HepG2 (cell line): ENCODE measurements around the gene ZNF75A. TPM values are rescaled to one million over a fixed set of nuclear protein-coding genes. Genes with fewer than 3 reads are reported as not detected.

ENCODE experiments used
- ATF1 ChIP-seq: IDR thresholded peaks from 2 replicates; pipeline ENCODE4 v1.6.1; 2016; ENCODE audit warnings: mild to moderate bottlenecking, control low read depth
- JARID2 ChIP-seq: sonication (generic); formaldehyde crosslinking; IDR thresholded peaks from 2 replicates; pipeline ENCODE4 v1.8.1; 2023; ENCODE audit warnings: missing genetic modification reagents, inconsistent platforms; ENCODE audit not compliant: insufficient replicate concordance
- KLF6 ChIP-seq: IDR thresholded peaks from 2 replicates; pipeline ENCODE4 v1.8.0; 2016; ENCODE audit warnings: missing biosample characterization, missing genetic modification reagents
- PHF8 ChIP-seq: sonication (generic); formaldehyde crosslinking; IDR thresholded peaks from 2 replicates; pipeline ENCODE4 v1.5.0; 2020; ENCODE audit warnings: missing genetic modification reagents
- SIN3A ChIP-seq: IDR thresholded peaks from 2 replicates; pipeline ENCODE4 v1.6.1; 2011; ENCODE audit warnings: low read depth, mild to moderate bottlenecking, control low read depth, low read length, borderline replicate concordance
- ZNF12 ChIP-seq: sonication (generic); formaldehyde crosslinking; IDR thresholded peaks from 2 replicates; pipeline ENCODE4 v1.5.0; 2020; ENCODE audit warnings: missing genetic modification reagents
- ZNF326 ChIP-seq: sonication (generic); formaldehyde crosslinking; IDR thresholded peaks from 2 replicates; pipeline ENCODE4 v1.4.0; 2020; ENCODE audit warnings: missing genetic modification reagents, borderline replicate concordance
- ZNF34 ChIP-seq: sonication (generic); formaldehyde crosslinking; IDR thresholded peaks from 2 replicates; pipeline ENCODE4 v1.4.0; 2020; ENCODE audit warnings: mild to moderate bottlenecking, missing genetic modification reagents, borderline replicate concordance
- ZNF460 ChIP-seq: sonication (generic); formaldehyde crosslinking; IDR thresholded peaks from 2 replicates; pipeline ENCODE4 v1.5.1; 2020; ENCODE audit warnings: missing genetic modification reagents, mild to moderate bottlenecking, borderline replicate concordance
- ZNF556 ChIP-seq: sonication (generic); formaldehyde crosslinking; IDR thresholded peaks from 2 replicates; pipeline ENCODE4 v1.4.0; 2020; ENCODE audit warnings: mild to moderate bottlenecking, missing genetic modification reagents, borderline replicate concordance
- ZNF775 ChIP-seq: sonication (generic); formaldehyde crosslinking; IDR thresholded peaks from 2 replicates; pipeline ENCODE4 v1.4.0; 2020; ENCODE audit warnings: missing genetic modification reagents, mild to moderate bottlenecking, moderate library complexity, borderline replicate concordance
- ZNF777 ChIP-seq: sonication (generic); formaldehyde crosslinking; IDR thresholded peaks from 2 replicates; pipeline ENCODE4 v1.4.0; 2020; ENCODE audit warnings: missing genetic modification reagents
- ZNF780A ChIP-seq: sonication (generic); formaldehyde crosslinking; IDR thresholded peaks from 2 replicates; pipeline ENCODE4 v1.8.0; 2022; ENCODE audit warnings: mild to moderate bottlenecking, missing genetic modification reagents, moderate library complexity
- polyA plus RNA-seq, 8 experiments: library from polyadenylated mRNA; depleted of rRNA in 3 of 8; stranded (reverse) in 7 of 8; unstranded in 1 of 8; fragments of >200 nt; fragmentation: Illumina TruSeq in 4 of 8; extraction: Trizol in 4 of 8; gene quantifications; 2 replicates each; pipeline versions ENCODE4 v1.2.1 to v1.2.3, GENCODE V29; 2011 to 2016; ENCODE audit warnings: low read depth in 4 of 8, missing spikeins in 1 of 8, mixed read lengths in 1 of 8; ENCODE audit not compliant: insufficient read depth in 1 of 8
- total RNA-seq, 5 experiments: library from RNA; depleted of rRNA; stranded (reverse); fragments of >200 nt; fragmentation: Illumina TruSeq; extraction: Trizol; gene quantifications; 2 replicates each; pipeline ENCODE4 v1.2.3, GENCODE V29; 2016; ENCODE audit warnings: low read depth in 1 of 5
- TF ChIP-seq, protein P1 (sequence below): IDR thresholded peaks from 2 replicates; pipeline ENCODE4 v1.6.1; 2016; ENCODE audit warnings: low read depth, missing genetic modification reagents, missing compliant biosample characterization
- TF ChIP-seq, protein P2 (sequence below): sonication (generic); formaldehyde crosslinking; conservative IDR thresholded peaks from 2 replicates; pipeline ENCODE4 v1.8.0; 2022; ENCODE audit warnings: mild to moderate bottlenecking, moderate library complexity, missing genetic modification reagents
- TF ChIP-seq, protein P3 (sequence below): sonication (generic); formaldehyde crosslinking; IDR thresholded peaks from 2 replicates; pipeline ENCODE4 v1.5.0; 2020; ENCODE audit warnings: missing genetic modification reagents
- TF ChIP-seq, protein P4 (sequence below): sonication (generic); formaldehyde crosslinking; IDR thresholded peaks from 2 replicates; pipeline ENCODE4 v1.4.0; 2020; ENCODE audit warnings: missing genetic modification reagents
- TF ChIP-seq, protein P5 (sequence below): sonication (generic); formaldehyde crosslinking; IDR thresholded peaks from 2 replicates; pipeline ENCODE4 v1.4.0; 2020; ENCODE audit warnings: missing genetic modification reagents

The ZNF75A gene
- total and polyA plus RNA-seq, 2 of the 13 experiments (the other 11 are each of a cell fraction or from before 2014, with no cell fraction given) = 1.4 to 2.1 TPM

DNA sequence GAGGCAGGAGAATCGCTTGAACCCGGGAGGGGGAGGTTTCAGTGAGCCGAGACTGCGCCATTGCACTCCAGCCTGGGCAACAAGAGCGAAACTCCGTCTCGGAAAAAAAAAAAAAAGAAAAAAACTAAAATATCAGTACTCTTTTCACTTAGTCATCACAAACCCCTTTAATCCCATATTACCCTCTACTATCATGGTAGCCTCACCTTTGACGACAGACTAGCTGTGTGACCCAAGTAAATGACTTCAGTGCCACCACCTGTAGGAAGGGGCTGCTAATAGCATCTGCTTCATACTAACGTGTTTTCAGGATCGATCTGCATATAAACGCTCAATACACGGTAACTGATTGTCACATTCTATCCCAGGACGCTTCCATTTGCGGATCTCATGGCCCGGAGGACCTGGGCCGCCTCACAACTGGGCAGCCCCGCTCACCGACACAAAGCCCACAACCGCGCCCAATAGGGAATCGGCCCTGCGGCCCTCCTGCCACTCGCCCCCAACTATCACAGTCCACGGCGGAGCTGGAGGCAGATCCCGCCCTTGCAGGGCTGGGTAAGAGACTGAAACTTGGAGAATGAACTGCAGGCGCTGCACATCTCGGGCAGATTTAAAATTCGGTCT is 23.1 kb upstream of the ZNF75A start (continued):
- no peak for TF ChIP-seq ATF1 (CRISPR knock-in tag)
- TF ChIP-seq ZNF775 (CRISPR knock-in tag) = 0 out of 2 replicates have a peak, but pooled peaks have one; percentile 18
- peak; percentile 47; the same call in 1 of the 2 replicates for TF ChIP-seq PHF8 (CRISPR knock-in tag)
- no peak for TF ChIP-seq ZNF460 (CRISPR knock-in tag)
- TF ChIP-seq, protein P1, sequence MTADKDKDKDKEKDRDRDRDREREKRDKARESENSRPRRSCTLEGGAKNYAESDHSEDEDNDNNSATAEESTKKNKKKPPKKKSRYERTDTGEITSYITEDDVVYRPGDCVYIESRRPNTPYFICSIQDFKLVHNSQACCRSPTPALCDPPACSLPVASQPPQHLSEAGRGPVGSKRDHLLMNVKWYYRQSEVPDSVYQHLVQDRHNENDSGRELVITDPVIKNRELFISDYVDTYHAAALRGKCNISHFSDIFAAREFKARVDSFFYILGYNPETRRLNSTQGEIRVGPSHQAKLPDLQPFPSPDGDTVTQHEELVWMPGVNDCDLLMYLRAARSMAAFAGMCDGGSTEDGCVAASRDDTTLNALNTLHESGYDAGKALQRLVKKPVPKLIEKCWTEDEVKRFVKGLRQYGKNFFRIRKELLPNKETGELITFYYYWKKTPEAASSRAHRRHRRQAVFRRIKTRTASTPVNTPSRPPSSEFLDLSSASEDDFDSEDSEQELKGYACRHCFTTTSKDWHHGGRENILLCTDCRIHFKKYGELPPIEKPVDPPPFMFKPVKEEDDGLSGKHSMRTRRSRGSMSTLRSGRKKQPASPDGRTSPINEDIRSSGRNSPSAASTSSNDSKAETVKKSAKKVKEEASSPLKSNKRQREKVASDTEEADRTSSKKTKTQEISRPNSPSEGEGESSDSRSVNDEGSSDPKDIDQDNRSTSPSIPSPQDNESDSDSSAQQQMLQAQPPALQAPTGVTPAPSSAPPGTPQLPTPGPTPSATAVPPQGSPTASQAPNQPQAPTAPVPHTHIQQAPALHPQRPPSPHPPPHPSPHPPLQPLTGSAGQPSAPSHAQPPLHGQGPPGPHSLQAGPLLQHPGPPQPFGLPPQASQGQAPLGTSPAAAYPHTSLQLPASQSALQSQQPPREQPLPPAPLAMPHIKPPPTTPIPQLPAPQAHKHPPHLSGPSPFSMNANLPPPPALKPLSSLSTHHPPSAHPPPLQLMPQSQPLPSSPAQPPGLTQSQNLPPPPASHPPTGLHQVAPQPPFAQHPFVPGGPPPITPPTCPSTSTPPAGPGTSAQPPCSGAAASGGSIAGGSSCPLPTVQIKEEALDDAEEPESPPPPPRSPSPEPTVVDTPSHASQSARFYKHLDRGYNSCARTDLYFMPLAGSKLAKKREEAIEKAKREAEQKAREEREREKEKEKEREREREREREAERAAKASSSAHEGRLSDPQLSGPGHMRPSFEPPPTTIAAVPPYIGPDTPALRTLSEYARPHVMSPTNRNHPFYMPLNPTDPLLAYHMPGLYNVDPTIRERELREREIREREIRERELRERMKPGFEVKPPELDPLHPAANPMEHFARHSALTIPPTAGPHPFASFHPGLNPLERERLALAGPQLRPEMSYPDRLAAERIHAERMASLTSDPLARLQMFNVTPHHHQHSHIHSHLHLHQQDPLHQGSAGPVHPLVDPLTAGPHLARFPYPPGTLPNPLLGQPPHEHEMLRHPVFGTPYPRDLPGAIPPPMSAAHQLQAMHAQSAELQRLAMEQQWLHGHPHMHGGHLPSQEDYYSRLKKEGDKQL (CRISPR knock-in tag) = no peak
- TF ChIP-seq ZNF34 (CRISPR knock-in tag) = peak; percentile 41; the same call in 1 of the 2 replicates
- 0 out of 2 replicates have a peak, but pooled peaks have one; percentile 60 for TF ChIP-seq SIN3A
- TF ChIP-seq KLF6 = no peak
- no peak for TF ChIP-seq JARID2 (CRISPR knock-in tag)
- TF ChIP-seq ZNF777 (CRISPR knock-in tag) = no peak
- TF ChIP-seq, protein P2, sequence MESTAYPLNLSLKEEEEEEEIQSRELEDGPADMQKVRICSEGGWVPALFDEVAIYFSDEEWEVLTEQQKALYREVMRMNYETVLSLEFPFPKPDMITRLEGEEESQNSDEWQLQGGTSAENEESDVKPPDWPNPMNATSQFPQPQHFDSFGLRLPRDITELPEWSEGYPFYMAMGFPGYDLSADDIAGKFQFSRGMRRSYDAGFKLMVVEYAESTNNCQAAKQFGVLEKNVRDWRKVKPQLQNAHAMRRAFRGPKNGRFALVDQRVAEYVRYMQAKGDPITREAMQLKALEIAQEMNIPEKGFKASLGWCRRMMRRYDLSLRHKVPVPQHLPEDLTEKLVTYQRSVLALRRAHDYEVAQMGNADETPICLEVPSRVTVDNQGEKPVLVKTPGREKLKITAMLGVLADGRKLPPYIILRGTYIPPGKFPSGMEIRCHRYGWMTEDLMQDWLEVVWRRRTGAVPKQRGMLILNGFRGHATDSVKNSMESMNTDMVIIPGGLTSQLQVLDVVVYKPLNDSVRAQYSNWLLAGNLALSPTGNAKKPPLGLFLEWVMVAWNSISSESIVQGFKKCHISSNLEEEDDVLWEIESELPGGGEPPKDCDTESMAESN (CRISPR knock-in tag) = no peak
- no peak for TF ChIP-seq ZNF556 (CRISPR knock-in tag)
- no peak for TF ChIP-seq ZNF12
- TF ChIP-seq, protein P3, sequence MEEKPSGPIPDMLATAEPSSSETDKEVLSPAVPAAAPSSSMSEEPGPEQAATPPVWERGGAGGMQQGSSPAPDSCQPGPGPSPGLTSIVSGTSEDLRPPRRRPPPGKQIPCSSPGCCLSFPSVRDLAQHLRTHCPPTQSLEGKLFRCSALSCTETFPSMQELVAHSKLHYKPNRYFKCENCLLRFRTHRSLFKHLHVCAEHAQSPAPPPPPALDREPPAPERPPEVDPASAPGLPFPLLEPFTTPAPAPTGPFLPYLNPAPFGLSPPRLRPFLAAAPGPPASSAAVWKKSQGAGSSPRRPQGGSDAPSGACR (CRISPR knock-in tag) = 0 out of 2 replicates have a peak, but pooled peaks have one; percentile 15
- no peak for TF ChIP-seq ZNF780A (CRISPR knock-in tag)
- TF ChIP-seq, protein P4, sequence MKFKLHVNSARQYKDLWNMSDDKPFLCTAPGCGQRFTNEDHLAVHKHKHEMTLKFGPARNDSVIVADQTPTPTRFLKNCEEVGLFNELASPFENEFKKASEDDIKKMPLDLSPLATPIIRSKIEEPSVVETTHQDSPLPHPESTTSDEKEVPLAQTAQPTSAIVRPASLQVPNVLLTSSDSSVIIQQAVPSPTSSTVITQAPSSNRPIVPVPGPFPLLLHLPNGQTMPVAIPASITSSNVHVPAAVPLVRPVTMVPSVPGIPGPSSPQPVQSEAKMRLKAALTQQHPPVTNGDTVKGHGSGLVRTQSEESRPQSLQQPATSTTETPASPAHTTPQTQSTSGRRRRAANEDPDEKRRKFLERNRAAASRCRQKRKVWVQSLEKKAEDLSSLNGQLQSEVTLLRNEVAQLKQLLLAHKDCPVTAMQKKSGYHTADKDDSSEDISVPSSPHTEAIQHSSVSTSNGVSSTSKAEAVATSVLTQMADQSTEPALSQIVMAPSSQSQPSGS = peak; percentile 26; the same call in 1 of the 2 replicates
- TF ChIP-seq ZNF326 (CRISPR knock-in tag) = no peak
- TF ChIP-seq, protein P5, sequence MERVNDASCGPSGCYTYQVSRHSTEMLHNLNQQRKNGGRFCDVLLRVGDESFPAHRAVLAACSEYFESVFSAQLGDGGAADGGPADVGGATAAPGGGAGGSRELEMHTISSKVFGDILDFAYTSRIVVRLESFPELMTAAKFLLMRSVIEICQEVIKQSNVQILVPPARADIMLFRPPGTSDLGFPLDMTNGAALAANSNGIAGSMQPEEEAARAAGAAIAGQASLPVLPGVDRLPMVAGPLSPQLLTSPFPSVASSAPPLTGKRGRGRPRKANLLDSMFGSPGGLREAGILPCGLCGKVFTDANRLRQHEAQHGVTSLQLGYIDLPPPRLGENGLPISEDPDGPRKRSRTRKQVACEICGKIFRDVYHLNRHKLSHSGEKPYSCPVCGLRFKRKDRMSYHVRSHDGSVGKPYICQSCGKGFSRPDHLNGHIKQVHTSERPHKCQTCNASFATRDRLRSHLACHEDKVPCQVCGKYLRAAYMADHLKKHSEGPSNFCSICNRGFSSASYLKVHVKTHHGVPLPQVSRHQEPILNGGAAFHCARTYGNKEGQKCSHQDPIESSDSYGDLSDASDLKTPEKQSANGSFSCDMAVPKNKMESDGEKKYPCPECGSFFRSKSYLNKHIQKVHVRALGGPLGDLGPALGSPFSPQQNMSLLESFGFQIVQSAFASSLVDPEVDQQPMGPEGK (CRISPR knock-in tag) = no peak
